ENCODE measurements around the gene SECISBP2L. TPM values are rescaled to one million over a fixed set of nuclear protein-coding genes. Genes with fewer than 3 reads are reported as not detected.
A peak's percentile ranks its signal among the peaks of the same experiment; 100 is the strongest.

Gene SECISBP2L
- total RNA-seq, 1 donor from 2014 or later = 37.0 TPM

GRCh38 chr15:48966595-48967301 is 79.5 kb downstream of the SECISBP2L start:
- peak overlapping the region; percentile 97 for H3K27ac Mint-ChIP-seq
- H3K36me3 Mint-ChIP-seq (ENCODE audit: low read depth) = peaks cover 7% of the 10 kb centered on the region
- H3K4me1 Mint-ChIP-seq (ENCODE audit: low read depth) = peaks cover 64% of the 10 kb centered on the region
- no peaks in the 10 kb centered on the region for H3K27me3 Mint-ChIP-seq (ENCODE audit: low read depth)
- intact Hi-C loops (cut with micrococcal nuclease) = loop anchor here (1.0 to 5.0 kb wide), 8 partner anchors 20 to 188 kb away; partner anchors contain the start of genes CEP152, COPS2, EID1 and SECISBP2L
- peak; percentile 46 for DNase-seq (ENCODE audit: low spot score)
- peak overlapping the region; percentile 67 for H3K4me3 Mint-ChIP-seq (ENCODE audit: low read depth)
- no peaks in the 10 kb centered on the region for H3K9me3 Mint-ChIP-seq

- H3K36me3 Mint-ChIP-seq (ENCODE audit: low read depth) = peaks cover 12% of the 10 kb centered on the region
- intact Hi-C loops (cut with micrococcal nuclease) = loop anchor here (1.0 to 5.0 kb wide), 8 partner anchors 20 to 189 kb away; partner anchors contain the start of genes CEP152, COPS2, EID1 and SECISBP2L
- H3K4me3 Mint-ChIP-seq (ENCODE audit: low read depth) = peak overlapping the region; percentile 16
These were observed 80.3 kb downstream of the SECISBP2L start for GRCh38 chr15:48965972-48966371.

GRCh38 chr15:48964898-48965297 is 81.3 kb downstream of the SECISBP2L start:
- intact Hi-C loops (cut with micrococcal nuclease) = loop anchor here (5.0 kb wide), 1 partner anchor 153 kb away; the partner anchor contains the start of gene CEP152
- Mint-ChIP-seq H3K4me1 (ENCODE audit: low read depth) (peaks cover 73% of the 10 kb centered on the region), H3K9me3 (no peaks in the 10 kb centered on the region), H3K4me3 (ENCODE audit: low read depth) (peak overlapping the region; percentile 65), H3K27me3 (ENCODE audit: low read depth) (no peaks in the 10 kb centered on the region), H3K27ac (peak overlapping the region; percentile 97), H3K36me3 (ENCODE audit: low read depth) (peaks cover 14% of the 10 kb centered on the region)
- DNase-seq (ENCODE audit: low spot score) = no peak

More at GRCh38 chr15:48965972-48966371, 80.3 kb downstream of the SECISBP2L start:
- Mint-ChIP-seq H3K4me1 (ENCODE audit: low read depth) (peaks cover 72% of the 10 kb centered on the region), H3K9me3 (no peaks in the 10 kb centered on the region), H3K27ac (peak overlapping the region; percentile 97), H3K27me3 (ENCODE audit: low read depth) (no peaks in the 10 kb centered on the region)
- no peak for DNase-seq (ENCODE audit: low spot score)

GRCh38 chr15:48963524-48964113 is 82.6 kb downstream of the SECISBP2L start, which contains the start of gene SHC4:
Gene SHC4 (minus strand): TSS chr15:48963919. CDS start chr15:48963015, 904 bp downstream.
- Mint-ChIP-seq H3K4me3 (ENCODE audit: low read depth) (peak within 1 kb of the TSS; percentile 79), H3K9me3 (no peaks in the 10 kb centered on the region), H3K27ac (peak within 1 kb of the TSS; percentile 97), H3K4me1 (ENCODE audit: low read depth) (peaks cover 71% of the 10 kb centered on the region), H3K27me3 (ENCODE audit: low read depth) (no peaks in the 10 kb centered on the region), H3K36me3 (ENCODE audit: low read depth) (peaks cover 12% of the 10 kb centered on the region)
- no peak for DNase-seq (ENCODE audit: low spot score)
- intact Hi-C loops (cut with micrococcal nuclease) = no loop called here

- H3K9me3 Mint-ChIP-seq = no peaks in the 10 kb centered on the region
- H3K4me3 Mint-ChIP-seq (ENCODE audit: low read depth) = peak overlapping the region; percentile 79
- H3K27ac Mint-ChIP-seq = peak overlapping the region; percentile 97
- peaks cover 12% of the 10 kb centered on the region for H3K36me3 Mint-ChIP-seq (ENCODE audit: low read depth)
- DNase-seq (ENCODE audit: low spot score) = no peak
- H3K4me1 Mint-ChIP-seq (ENCODE audit: low read depth) = peaks cover 64% of the 10 kb centered on the region
- no peaks in the 10 kb centered on the region for H3K27me3 Mint-ChIP-seq (ENCODE audit: low read depth)
- intact Hi-C loops (cut with micrococcal nuclease) = no loop called here
These were observed 83.4 kb downstream of the SECISBP2L start for GRCh38 chr15:48962662-48963523.

GRCh38 chr15:48955967-48956366 is 90.3 kb downstream of the SECISBP2L start:
- intact Hi-C loops (cut with micrococcal nuclease) = no loop called here
- peaks cover 7% of the 10 kb centered on the region for H3K36me3 Mint-ChIP-seq (ENCODE audit: low read depth)

GRCh38 chr15:48955370-48955769 is 90.9 kb downstream of the SECISBP2L start:
- Mint-ChIP-seq H3K36me3 (ENCODE audit: low read depth) (peaks cover 5% of the 10 kb centered on the region), H3K4me3 (ENCODE audit: low read depth) (no peak overlapping the region), H3K27ac (no peak overlapping the region), H3K27me3 (ENCODE audit: low read depth) (no peaks in the 10 kb centered on the region), H3K9me3 (peaks cover 4% of the 10 kb centered on the region), H3K4me1 (ENCODE audit: low read depth) (peaks cover 14% of the 10 kb centered on the region)
- DNase-seq (ENCODE audit: low spot score) = no peak
- intact Hi-C loops (cut with micrococcal nuclease) = no loop called here

More at GRCh38 chr15:48955967-48956366, 90.3 kb downstream of the SECISBP2L start:
- DNase-seq (ENCODE audit: low spot score) = no peak
- H3K27me3 Mint-ChIP-seq (ENCODE audit: low read depth) = no peaks in the 10 kb centered on the region
- H3K4me3 Mint-ChIP-seq (ENCODE audit: low read depth) = no peak overlapping the region
- H3K4me1 Mint-ChIP-seq (ENCODE audit: low read depth) = peaks cover 17% of the 10 kb centered on the region
- H3K27ac Mint-ChIP-seq = no peak overlapping the region
- peaks cover 4% of the 10 kb centered on the region for H3K9me3 Mint-ChIP-seq

- Mint-ChIP-seq H3K27me3 (ENCODE audit: low read depth) (no peaks in the 10 kb centered on the region), H3K27ac (no peak overlapping the region), H3K4me3 (ENCODE audit: low read depth) (no peak overlapping the region), H3K36me3 (ENCODE audit: low read depth) (peaks cover 5% of the 10 kb centered on the region), H3K4me1 (ENCODE audit: low read depth) (peaks cover 7% of the 10 kb centered on the region), H3K9me3 (peaks cover 4% of the 10 kb centered on the region)
- no peak for DNase-seq (ENCODE audit: low spot score)
- intact Hi-C loops (cut with micrococcal nuclease) = no loop called here
These were observed 91.7 kb downstream of the SECISBP2L start for GRCh38 chr15:48954538-48954937.

- H3K27me3 Mint-ChIP-seq (ENCODE audit: low read depth) = no peaks in the 10 kb centered on the region
- peaks cover 13% of the 10 kb centered on the region for H3K36me3 Mint-ChIP-seq (ENCODE audit: low read depth)
- no peak for DNase-seq (ENCODE audit: low spot score)
- H3K4me3 Mint-ChIP-seq (ENCODE audit: low read depth) = no peak overlapping the region
- intact Hi-C loops (cut with micrococcal nuclease) = loop anchor here (1.0 to 5.0 kb wide), 4 partner anchors 18 to 1315 kb away; no protein-coding TSS in a partner anchor
- H3K27ac Mint-ChIP-seq = no peak overlapping the region
- H3K4me1 Mint-ChIP-seq (ENCODE audit: low read depth) = peaks cover 29% of the 10 kb centered on the region
- H3K9me3 Mint-ChIP-seq = peaks cover 9% of the 10 kb centered on the region
These were observed 99.4 kb downstream of the SECISBP2L start for GRCh38 chr15:48946840-48947187.

GRCh38 chr15:48946074-48946839 is 100.0 kb downstream of the SECISBP2L start:
- H3K9me3 Mint-ChIP-seq = peaks cover 9% of the 10 kb centered on the region
- H3K36me3 Mint-ChIP-seq (ENCODE audit: low read depth) = peaks cover 14% of the 10 kb centered on the region
- no peak overlapping the region for H3K4me3 Mint-ChIP-seq (ENCODE audit: low read depth)
- no peaks in the 10 kb centered on the region for H3K27me3 Mint-ChIP-seq (ENCODE audit: low read depth)
- DNase-seq (ENCODE audit: low spot score) = no peak
- peak overlapping the region; percentile 86 for H3K27ac Mint-ChIP-seq
- H3K4me1 Mint-ChIP-seq (ENCODE audit: low read depth) = peaks cover 34% of the 10 kb centered on the region
- intact Hi-C loops (cut with micrococcal nuclease) = loop anchor here (1.0 to 5.0 kb wide), 4 partner anchors 17 to 1316 kb away; no protein-coding TSS in a partner anchor

- H3K4me3 Mint-ChIP-seq (ENCODE audit: low read depth) = no peak overlapping the region
- H3K27ac Mint-ChIP-seq = peak overlapping the region; percentile 86
- intact Hi-C loops (cut with micrococcal nuclease) = loop anchor here (5.0 kb wide), 1 partner anchor 1317 kb away; no protein-coding TSS in a partner anchor
- peaks cover 21% of the 10 kb centered on the region for H3K36me3 Mint-ChIP-seq (ENCODE audit: low read depth)
- peaks cover 9% of the 10 kb centered on the region for H3K9me3 Mint-ChIP-seq
- no peaks in the 10 kb centered on the region for H3K27me3 Mint-ChIP-seq (ENCODE audit: low read depth)
- H3K4me1 Mint-ChIP-seq (ENCODE audit: low read depth) = peaks cover 42% of the 10 kb centered on the region
- DNase-seq (ENCODE audit: low spot score) = no peak
These were observed 100.9 kb downstream of the SECISBP2L start for GRCh38 chr15:48945386-48945785.
